SK-N-SH (cell line): ENCODE measurements around the gene CTRB1. TPM values are rescaled to one million over a fixed set of nuclear protein-coding genes. Genes with fewer than 3 reads are reported as not detected.

Experiments used
- CTCF ChIA-PET: fragments of 300-600, 350-600 bp; formaldehyde crosslinking; extraction: SDS; loops from one replicate; lab custom pipeline; 2021; lab: Yijun Ruan, JAX
- POLR2A ChIA-PET: fragments of 350-600 bp; sonication (Branson Sonifier 250); formaldehyde crosslinking; extraction: SDS; loops from one replicate; lab custom pipeline; 2020; ENCODE audit warnings: antibody characterized with exemption, inconsistent platforms; lab: Yijun Ruan, JAX
- DNase-seq: peaks from one replicate; pipeline ENCODE4 v3.0.0; 2012
- H2AFZ ChIP-seq: fragments of 200-600 bp; sonication (generic); 2 replicates; pipeline ENCODE4 v1.8.1; 2016; ENCODE audit warnings: antibody characterized with exemption, mild to moderate bottlenecking, low read depth
- H3F3A ChIP-seq: fragments of 200-600 bp; sonication (generic); replicated peaks from 2 replicates; pipeline ENCODE3; 2016; ENCODE audit warnings: antibody characterized with exemption, mild to moderate bottlenecking; ENCODE audit not compliant: insufficient read depth
- H3K27ac ChIP-seq, 2 experiments: fragments of 200-500 bp in 1 of 2; fragments of 200-600 bp in 1 of 2; sonication (Bioruptor generic) in 1 of 2; sonication (generic), shearing (Covaris generic) in 1 of 2; 2 replicates each; pipeline versions ENCODE4 v1.5.1 to v1.6.1; 2014 to 2016; ENCODE audit warnings: low read depth in 2 of 2, inconsistent platforms in 1 of 2, low read length in 1 of 2, mild to moderate bottlenecking in 1 of 2, mixed read lengths in 1 of 2
- H3K27me3 ChIP-seq: fragments of 200-600 bp; sonication (generic), shearing (Covaris generic); 2 replicates; pipeline ENCODE4 v1.6.1; 2016; ENCODE audit warnings: mixed run types; ENCODE audit not compliant: insufficient read depth
- H3K36me3 ChIP-seq, 2 experiments: fragments of 200-500 bp in 1 of 2; fragments of 200-600 bp in 1 of 2; sonication (Bioruptor generic) in 1 of 2; sonication (generic) in 1 of 2; replicated peaks in 1 of 2; 2 replicates each; pipeline versions ENCODE3 to v1.5.1; 2014 to 2016; ENCODE audit warnings: low read length in 1 of 2, mild to moderate bottlenecking in 1 of 2; ENCODE audit not compliant: insufficient read depth in 2 of 2, control insufficient read depth in 1 of 2
- H3K4me1 ChIP-seq, 2 experiments: fragments of 200-500 bp in 1 of 2; fragments of 200-600 bp in 1 of 2; sonication (Bioruptor generic) in 1 of 2; sonication (generic), shearing (Covaris generic) in 1 of 2; 2 replicates each; pipeline versions ENCODE4 v1.5.1 to v1.6.1; 2014 to 2016; ENCODE audit warnings: low read depth in 1 of 2, low read length in 1 of 2, mixed run types in 1 of 2; ENCODE audit not compliant: insufficient read depth in 2 of 2, control insufficient read depth in 1 of 2
- H3K4me2 ChIP-seq: fragments of 200-600 bp; sonication (generic), shearing (Covaris generic); 2 replicates; pipeline ENCODE4 v1.6.1; 2017; ENCODE audit warnings: mixed run types
- H3K4me3 ChIP-seq, 2 experiments: fragments of 200-500 bp in 1 of 2; fragments of 200-600 bp in 1 of 2; sonication (Bioruptor generic) in 1 of 2; sonication (generic), shearing (Covaris generic) in 1 of 2; 2 replicates each; pipeline versions ENCODE4 v1.5.1 to v1.8.1; 2014 to 2016; ENCODE audit warnings: low read depth in 2 of 2, inconsistent platforms in 1 of 2, low read length in 1 of 2, mild to moderate bottlenecking in 1 of 2, mixed read lengths in 1 of 2, moderate library complexity in 1 of 2
- H3K79me2 ChIP-seq: fragments of 200-600 bp; sonication (generic); 2 replicates; pipeline ENCODE4 v1.8.1; 2017; ENCODE audit warnings: mild to moderate bottlenecking; ENCODE audit not compliant: insufficient read depth
- H3K9ac ChIP-seq: fragments of 200-600 bp; sonication (generic); 2 replicates; pipeline ENCODE4 v1.6.1; 2017; ENCODE audit warnings: mixed run types
- H3K9me2 ChIP-seq: fragments of 200-600 bp; sonication (generic); 2 replicates; pipeline ENCODE4 v1.6.1; 2017; ENCODE audit warnings: mixed run types
- H3K9me3 ChIP-seq: fragments of 200-600 bp; sonication (generic); 2 replicates; pipeline ENCODE4 v1.6.1; 2017; ENCODE audit warnings: mixed run types, mild to moderate bottlenecking, moderate library complexity
- H4K20me1 ChIP-seq: fragments of 200-600 bp; sonication (generic); 2 replicates; pipeline ENCODE4 v1.6.1; 2017; ENCODE audit warnings: mild to moderate bottlenecking, mixed run types; ENCODE audit not compliant: insufficient read depth
- CTCF ChIP-seq: fragments of 200-600 bp; sonication (generic); IDR thresholded peaks from 2 replicates; pipeline ENCODE4 v1.6.1; 2017; ENCODE audit warnings: antibody characterized with exemption, mild to moderate bottlenecking, moderate library complexity
- FOXJ3 ChIP-seq: sonication (generic); formaldehyde crosslinking; IDR thresholded peaks from 2 replicates; pipeline ENCODE4 v1.5.1; 2020; ENCODE audit warnings: mild to moderate bottlenecking, missing genetic modification reagents
- IRF3 ChIP-seq: fragments of 150-350 bp; IDR thresholded peaks from 2 replicates; pipeline ENCODE4 v1.6.1; 2016; ENCODE audit warnings: mild to moderate bottlenecking, low read depth, low read length
- MEF2A ChIP-seq: IDR thresholded peaks from 2 replicates; pipeline ENCODE4 v1.4.0; 2012; ENCODE audit warnings: low read depth, borderline replicate concordance
- MXI1 ChIP-seq: IDR thresholded peaks from 2 replicates; pipeline ENCODE4 v1.6.1; 2012; ENCODE audit warnings: mild to moderate bottlenecking, low read depth, low read length, improper control_type of control experiment
- NRF1 ChIP-seq: IDR thresholded peaks from 2 replicates; pipeline ENCODE4 v1.6.1; 2012; ENCODE audit warnings: low read depth, mild to moderate bottlenecking, low read length
- PBX3 ChIP-seq: IDR thresholded peaks from 2 replicates; pipeline ENCODE4; 2012
- RAD21 ChIP-seq: IDR thresholded peaks from 2 replicates; pipeline ENCODE4 v1.6.1; 2012; ENCODE audit warnings: mild to moderate bottlenecking, low read length
- RCOR1 ChIP-seq: fragments of 150-350 bp; IDR thresholded peaks from 2 replicates; pipeline ENCODE4 v1.6.1; 2017; ENCODE audit warnings: antibody characterized with exemption, low read length
- REST ChIP-seq: IDR thresholded peaks from 2 replicates; pipeline ENCODE4 v1.6.1; 2012; ENCODE audit warnings: mild to moderate bottlenecking, low read depth, low read length, moderate library complexity
- TAF1 ChIP-seq: IDR thresholded peaks from 2 replicates; pipeline ENCODE4 v1.6.1; 2012; ENCODE audit warnings: low read depth, mild to moderate bottlenecking, low read length, moderate library complexity, borderline replicate concordance
- WGBS: methylation state at CpG from one replicate; pipeline ENCODE4 v1.1.6; 2017; ENCODE audit warnings: low lambda C conversion rate; 5-methylcytosine and 5-hydroxymethylcytosine counted together
- polyA plus RNA-seq, 3 experiments: library from polyadenylated mRNA; depleted of rRNA; stranded (reverse); fragments of >200 nt; gene quantifications; 2 replicates each; pipeline ENCODE4 v1.2.3, GENCODE V29; 2012
- TF ChIP-seq, protein P1 (sequence below): fragments of 150-350 bp; IDR thresholded peaks from 2 replicates; pipeline ENCODE4 v1.6.1; 2017; ENCODE audit warnings: antibody characterized with exemption, low read length, low read depth, borderline replicate concordance

CTRB1 gene
- polyA plus RNA-seq, 1 of the 3 experiments (the other 2 are of a cell fraction): not detected

GRCh38 chr16:75250809-75251279, 32.1 kb downstream of the CTRB1 start:
- no peak overlapping the region for H2AFZ ChIP-seq
- H3K9me3 ChIP-seq: no peaks in the 10 kb centered on the region
- H3K4me1 ChIP-seq: peaks cover 73 to 78% of the 10 kb centered on the region in 2 experiments; a peak in 3 of 4 replicates
- 0% methylated on average over 18 of the region's 59 CpGs for WGBS
- DNase-seq: peak; percentile 89
- H3K27me3 ChIP-seq: no peaks in the 10 kb centered on the region
- peak overlapping the region; percentile 81 for H3K4me2 ChIP-seq
- H3F3A ChIP-seq: peaks cover 41% of the 10 kb centered on the region
- peaks cover 87% of the 10 kb centered on the region for H4K20me1 ChIP-seq
- H3K9me2 ChIP-seq: no peaks in the 10 kb centered on the region
- ChIA-PET CTCF (interaction anchor here (0.9 to 3.1 kb wide), 16 partner anchors 9 to 153 kb away, joined by 3 to 25 read pairs (median 4); no protein-coding TSS in a partner anchor), POLR2A (interaction anchor here (1.1 kb wide), 1 partner anchor 13 kb away, joined by 3 read pairs; no protein-coding TSS in a partner anchor)
- 0 out of 2 replicates have a peak, but pooled peaks have one; percentile 7 for TF ChIP-seq REST
- TF ChIP-seq NRF1: peak; percentile 28; the same call in 1 of the 2 replicates
- no peak for TF ChIP-seq FOXJ3 (CRISPR knock-in tag)
- peak overlapping the region; percentile 77 to 88 for H3K4me3 ChIP-seq
- H3K79me2 ChIP-seq: peaks cover 96% of the 10 kb centered on the region
- H3K27ac ChIP-seq: peak overlapping the region; percentile 67 to 98
- peaks cover 0 to 3% of the 10 kb centered on the region in 2 experiments for H3K36me3 ChIP-seq
- peak overlapping the region; percentile 98 for H3K9ac ChIP-seq

DNA sequence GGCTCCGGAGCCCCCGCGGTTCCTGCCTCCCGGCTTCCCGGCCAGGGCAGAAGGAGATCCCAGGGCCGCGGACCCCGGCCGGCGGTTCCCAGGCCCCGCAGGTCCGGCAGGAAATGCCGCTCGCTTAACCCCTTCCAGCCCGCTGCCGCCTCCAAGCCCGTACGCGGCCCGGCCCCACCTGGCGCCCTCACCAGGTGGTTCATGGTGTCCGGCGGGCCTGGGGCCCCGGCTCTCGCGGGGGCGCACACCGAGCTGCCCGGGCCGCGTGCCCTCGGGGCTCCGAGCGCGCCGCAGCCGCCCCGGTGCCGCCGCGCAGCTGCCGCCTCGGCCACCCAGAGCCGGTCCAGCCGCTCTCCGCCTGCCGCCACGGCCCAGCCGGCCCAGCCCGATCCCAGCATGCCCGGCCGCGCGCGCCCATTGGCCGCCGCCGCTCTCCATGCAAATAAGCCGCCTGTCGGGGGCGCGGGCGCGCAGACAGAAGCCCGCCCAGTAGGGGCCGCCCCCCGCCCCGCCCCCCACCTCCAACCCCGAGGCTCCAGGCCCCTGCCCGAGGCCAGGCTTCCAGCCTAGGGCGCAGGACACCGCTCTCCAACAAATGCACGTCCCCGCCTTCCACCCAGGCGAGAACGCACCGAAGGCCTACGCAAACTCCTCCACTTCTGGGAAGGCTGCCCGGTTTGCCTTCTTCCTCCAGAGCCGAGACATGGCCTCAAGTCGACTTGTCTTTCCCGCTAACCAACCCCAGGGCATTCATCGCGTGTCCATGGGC, 32.7 kb downstream of the CTRB1 start, which contains the start of gene BCAR1:
Gene BCAR1 (minus strand): TSS at position 345 of the 769 bp plus-strand sequence. CDS start 142 bp downstream, at position 203.
- Histone ChIP-seq H3K9me2 (no peaks in the 10 kb centered on the region), H3K4me3 (peak within 1 kb of the TSS; percentile 77 to 88), H3K27me3 (no peaks in the 10 kb centered on the region), H3K4me2 (peak within 1 kb of the TSS; percentile 81), H3K27ac (peak within 1 kb of the TSS; percentile 86 to 98), H4K20me1 (peaks cover 92% of the 10 kb centered on the region), H3F3A (peaks cover 34% of the 10 kb centered on the region), H3K9me3 (no peaks in the 10 kb centered on the region), H2AFZ (no peak within 1 kb of the TSS), H3K36me3 (peaks cover 0 to 3% of the 10 kb centered on the region in 2 experiments), H3K4me1 (peaks cover 73 to 74% of the 10 kb centered on the region in 2 experiments; a peak in 3 of 4 replicates), H3K9ac (peak within 1 kb of the TSS; percentile 98), H3K79me2 (peaks cover 96% of the 10 kb centered on the region)
- ChIA-PET CTCF (interaction anchor here (0.9 to 3.1 kb wide), 11 partner anchors 11 to 141 kb away, joined by 3 to 25 read pairs (median 5); no protein-coding TSS in a partner anchor), POLR2A (interaction anchor here (1.1 kb wide), 1 partner anchor 13 kb away, joined by 3 read pairs; no protein-coding TSS in a partner anchor)
- no peak for TF ChIP-seq MEF2A
- TF ChIP-seq RAD21: no peak
- TF ChIP-seq CTCF: no peak
- 0 out of 2 replicates have a peak, but pooled peaks have one; percentile 15 for TF ChIP-seq RCOR1
- TF ChIP-seq IRF3: no peak
- no peak for TF ChIP-seq PBX3
- no peak for TF ChIP-seq MXI1
- TF ChIP-seq, protein P1, sequence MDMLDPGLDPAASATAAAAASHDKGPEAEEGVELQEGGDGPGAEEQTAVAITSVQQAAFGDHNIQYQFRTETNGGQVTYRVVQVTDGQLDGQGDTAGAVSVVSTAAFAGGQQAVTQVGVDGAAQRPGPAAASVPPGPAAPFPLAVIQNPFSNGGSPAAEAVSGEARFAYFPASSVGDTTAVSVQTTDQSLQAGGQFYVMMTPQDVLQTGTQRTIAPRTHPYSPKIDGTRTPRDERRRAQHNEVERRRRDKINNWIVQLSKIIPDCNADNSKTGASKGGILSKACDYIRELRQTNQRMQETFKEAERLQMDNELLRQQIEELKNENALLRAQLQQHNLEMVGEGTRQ: no peak
- TF ChIP-seq TAF1: 0 out of 2 replicates have a peak, but pooled peaks have one; percentile 10
- WGBS: 29% methylated on average over 6 of the region's 84 CpGs
- peak; percentile 97 for DNase-seq
